ENCODE results near the gene EIF2AK2.

Gene EIF2AK2

GRCh38 chr2:37052600-37053332, 104.0 kb downstream of the EIF2AK2 start:
- Histone ChIP-seq H3K36me3 (ENCODE audit: insufficient read depth, low read length) (peaks cover 43% of the 10 kb centered on the region), H4K20me1 (ENCODE audit: insufficient read depth, low read length, poor library complexity, severe bottlenecking) (no peaks in the 10 kb centered on the region), H3F3A (ENCODE audit: low read depth) (no peaks in the 10 kb centered on the region), H3K4me1 (ENCODE audit: insufficient read depth, low read length, poor library complexity, severe bottlenecking) (no peaks in the 10 kb centered on the region), H3K4me3 (ENCODE audit: low read length, poor library complexity, severe bottlenecking) (no peak overlapping the region), H3K27me3 (ENCODE audit: insufficient read depth, low read length, poor library complexity, severe bottlenecking) (no peaks in the 10 kb centered on the region), H3K9me2 (replicated peaks; ENCODE audit: low read depth, low read length) (no peaks in the 10 kb centered on the region), H3K9me3 (ENCODE audit: insufficient read depth, low read depth, low read length) (no peaks in the 10 kb centered on the region), H2AFZ (ENCODE audit: low read length) (no peak overlapping the region), H3K9ac (ENCODE audit: low read depth, low read length, poor library complexity, severe bottlenecking) (no peak overlapping the region), H3K79me2 (ENCODE audit: insufficient read depth, low read length) (no peaks in the 10 kb centered on the region), H3K4me2 (ENCODE audit: low read depth, low read length, poor library complexity, severe bottlenecking) (no peak overlapping the region)
- TF ChIP-seq, protein P1, sequence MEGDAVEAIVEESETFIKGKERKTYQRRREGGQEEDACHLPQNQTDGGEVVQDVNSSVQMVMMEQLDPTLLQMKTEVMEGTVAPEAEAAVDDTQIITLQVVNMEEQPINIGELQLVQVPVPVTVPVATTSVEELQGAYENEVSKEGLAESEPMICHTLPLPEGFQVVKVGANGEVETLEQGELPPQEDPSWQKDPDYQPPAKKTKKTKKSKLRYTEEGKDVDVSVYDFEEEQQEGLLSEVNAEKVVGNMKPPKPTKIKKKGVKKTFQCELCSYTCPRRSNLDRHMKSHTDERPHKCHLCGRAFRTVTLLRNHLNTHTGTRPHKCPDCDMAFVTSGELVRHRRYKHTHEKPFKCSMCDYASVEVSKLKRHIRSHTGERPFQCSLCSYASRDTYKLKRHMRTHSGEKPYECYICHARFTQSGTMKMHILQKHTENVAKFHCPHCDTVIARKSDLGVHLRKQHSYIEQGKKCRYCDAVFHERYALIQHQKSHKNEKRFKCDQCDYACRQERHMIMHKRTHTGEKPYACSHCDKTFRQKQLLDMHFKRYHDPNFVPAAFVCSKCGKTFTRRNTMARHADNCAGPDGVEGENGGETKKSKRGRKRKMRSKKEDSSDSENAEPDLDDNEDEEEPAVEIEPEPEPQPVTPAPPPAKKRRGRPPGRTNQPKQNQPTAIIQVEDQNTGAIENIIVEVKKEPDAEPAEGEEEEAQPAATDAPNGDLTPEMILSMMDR (conservative IDR thresholded peaks at IDR 0.05; ENCODE audit: low read length): no peak
- no peak for TF ChIP-seq EZH2phosphoT487 (IDR thresholded peaks at IDR 0.05; ENCODE audit: borderline replicate concordance)
